BE2C (cell line): ENCODE measurements around the gene BACH2.
"Not testable (repeated sequence)": the region's sequence is repeated elsewhere in the genome, so short reads cannot be mapped to it uniquely, and the experiment has no call there.

ENCODE experiments used
- DNase-seq: peaks from one replicate; pipeline ENCODE4 v3.0.0-alpha.2; 2020
- H3K27me3 ChIP-seq: fragments of 250-450 bp; sonication (Bioruptor Pico); 2 replicates; pipeline ENCODE4 v1.5.1; 2020; ENCODE audit warnings: mild to moderate bottlenecking
- H3K36me3 ChIP-seq: fragments of 250-450 bp; sonication (Bioruptor Pico); 2 replicates; pipeline ENCODE4 v1.5.1; 2020; ENCODE audit warnings: mild to moderate bottlenecking
- H3K4me1 ChIP-seq: fragments of 250-450 bp; sonication (Bioruptor Pico); 2 replicates; pipeline ENCODE4 v1.5.1; 2020
- H3K4me3 ChIP-seq: 2 replicates; pipeline ENCODE4 v1.5.1; 2011; ENCODE audit warnings: low read depth, low read length
- H3K9me3 ChIP-seq: fragments of 250-450 bp; sonication (Bioruptor Pico); 2 replicates; pipeline ENCODE4 v1.5.1; 2020
- CTCF ChIP-seq: IDR thresholded peaks from 2 replicates; pipeline ENCODE4 v1.5.1; 2012; ENCODE audit warnings: mild to moderate bottlenecking, low read depth, low read length

Gene BACH2

GRCh38 chr6:90135667-90136066 is 161.0 kb downstream of the BACH2 start:
- H3K4me3 ChIP-seq, result no peak overlapping the region
- TF ChIP-seq CTCF, result no peak
- H3K4me1 ChIP-seq, result no peaks in the 10 kb centered on the region
- H3K27me3 ChIP-seq, result no peaks in the 10 kb centered on the region; the same call in 1 of the 2 replicates
- H3K9me3 ChIP-seq, result no peaks in the 10 kb centered on the region
- H3K36me3 ChIP-seq, result no peaks in the 10 kb centered on the region
- no peak for DNase-seq

GRCh38 chr6:90133664-90134063 is 163.0 kb downstream of the BACH2 start:
- DNase-seq, H3K9me3 ChIP-seq: not testable (repeated sequence)

GRCh38 chr6:90131614-90132423 is 164.8 kb downstream of the BACH2 start:
- no peaks in the 10 kb centered on the region for H3K36me3 ChIP-seq
- no peak overlapping the region for H3K4me3 ChIP-seq
- no peaks in the 10 kb centered on the region for H3K27me3 ChIP-seq
- no peaks in the 10 kb centered on the region for H3K4me1 ChIP-seq
- TF ChIP-seq CTCF, result no peak
- no peak for DNase-seq
- no peaks in the 10 kb centered on the region for H3K9me3 ChIP-seq

More at GRCh38 chr6:90133664-90134063, 163.0 kb downstream of the BACH2 start:
- H3K4me3 ChIP-seq, H3K4me1 ChIP-seq, H3K36me3 ChIP-seq, H3K27me3 ChIP-seq: not testable (repeated sequence)

GRCh38 chr6:90131125-90131524 is 165.5 kb downstream of the BACH2 start:
- H3K9me3 ChIP-seq, result no peaks in the 10 kb centered on the region
- H3K4me3 ChIP-seq, result no peak overlapping the region
- H3K4me1 ChIP-seq, result no peaks in the 10 kb centered on the region
- H3K27me3 ChIP-seq, result no peaks in the 10 kb centered on the region
- no peak for DNase-seq
- H3K36me3 ChIP-seq, result no peaks in the 10 kb centered on the region
- no peak for TF ChIP-seq CTCF

GRCh38 chr6:90128687-90129086 is 168.0 kb downstream of the BACH2 start:
- DNase-seq, H3K4me3 ChIP-seq, H3K36me3 ChIP-seq, H3K9me3 ChIP-seq, H3K27me3 ChIP-seq, H3K4me1 ChIP-seq: not testable (repeated sequence)

- DNase-seq, result no peak
- Histone ChIP-seq H3K9me3 (no peaks in the 10 kb centered on the region), H3K27me3 (no peaks in the 10 kb centered on the region), H3K4me3 (no peak overlapping the region), H3K4me1 (no peaks in the 10 kb centered on the region), H3K36me3 (no peaks in the 10 kb centered on the region)
- no peak for TF ChIP-seq CTCF
Measured at GRCh38 chr6:90127595-90127994, 169.0 kb downstream of the BACH2 start.

GRCh38 chr6:90126839-90127238 is 169.8 kb downstream of the BACH2 start:
- H3K9me3 ChIP-seq, result no peaks in the 10 kb centered on the region
- DNase-seq, result no peak
- no peaks in the 10 kb centered on the region for H3K27me3 ChIP-seq
- H3K4me3 ChIP-seq, result no peak overlapping the region
- H3K36me3 ChIP-seq, result no peaks in the 10 kb centered on the region
- no peaks in the 10 kb centered on the region for H3K4me1 ChIP-seq
- no peak for TF ChIP-seq CTCF
